GM19463 (cell line): ENCODE results near the gene PPT1.
A peak's percentile ranks its signal among the peaks of the same experiment; 100 is the strongest.
"Not testable (repeated sequence)": the region's sequence is repeated elsewhere in the genome, so short reads cannot be mapped to it uniquely, and the experiment has no call there.

ENCODE experiments used
- ATAC-seq: cut with Tn5 transposase; IDR thresholded peaks from one replicate; pipeline ENCODE4 v1.9.1; 2021; ENCODE audit warnings: mild to moderate bottlenecking, moderate library complexity; ENCODE audit not compliant: unreplicated experiment

The PPT1 gene

DNA sequence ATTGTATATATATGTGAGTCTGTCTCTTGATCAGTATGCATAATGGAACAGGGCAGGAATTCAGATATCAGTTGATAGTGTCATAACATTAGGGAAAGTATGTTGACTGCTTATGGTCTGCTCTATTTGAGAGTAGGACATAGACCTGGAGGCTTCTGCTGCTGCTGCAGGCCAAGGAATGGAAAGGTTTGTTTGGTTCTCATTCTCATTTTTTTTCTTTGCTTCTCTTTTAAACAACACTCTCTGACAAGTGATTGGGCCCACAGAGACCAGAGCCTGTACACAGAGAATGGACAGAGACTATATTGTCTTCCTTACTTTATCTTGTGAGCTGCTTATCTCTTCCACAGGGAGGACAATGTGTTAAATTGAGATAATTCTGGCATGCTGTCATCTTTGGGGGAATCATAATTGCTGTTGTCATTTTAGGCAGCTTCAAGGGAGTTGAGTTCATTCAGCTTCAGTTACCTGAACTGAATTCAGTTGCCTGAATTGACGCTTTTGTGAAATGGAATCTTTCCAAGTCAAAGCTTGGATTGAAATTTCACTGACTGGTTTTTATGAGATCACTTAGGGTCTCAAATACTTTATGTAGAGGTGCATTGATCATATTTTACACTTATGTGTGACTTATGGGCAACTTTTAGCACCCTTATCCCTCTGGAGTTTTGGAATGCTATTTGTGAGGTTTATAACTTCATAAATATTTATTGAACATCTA, 39.6 kb downstream of the PPT1 start:
- ATAC-seq, result no peak

DNA sequence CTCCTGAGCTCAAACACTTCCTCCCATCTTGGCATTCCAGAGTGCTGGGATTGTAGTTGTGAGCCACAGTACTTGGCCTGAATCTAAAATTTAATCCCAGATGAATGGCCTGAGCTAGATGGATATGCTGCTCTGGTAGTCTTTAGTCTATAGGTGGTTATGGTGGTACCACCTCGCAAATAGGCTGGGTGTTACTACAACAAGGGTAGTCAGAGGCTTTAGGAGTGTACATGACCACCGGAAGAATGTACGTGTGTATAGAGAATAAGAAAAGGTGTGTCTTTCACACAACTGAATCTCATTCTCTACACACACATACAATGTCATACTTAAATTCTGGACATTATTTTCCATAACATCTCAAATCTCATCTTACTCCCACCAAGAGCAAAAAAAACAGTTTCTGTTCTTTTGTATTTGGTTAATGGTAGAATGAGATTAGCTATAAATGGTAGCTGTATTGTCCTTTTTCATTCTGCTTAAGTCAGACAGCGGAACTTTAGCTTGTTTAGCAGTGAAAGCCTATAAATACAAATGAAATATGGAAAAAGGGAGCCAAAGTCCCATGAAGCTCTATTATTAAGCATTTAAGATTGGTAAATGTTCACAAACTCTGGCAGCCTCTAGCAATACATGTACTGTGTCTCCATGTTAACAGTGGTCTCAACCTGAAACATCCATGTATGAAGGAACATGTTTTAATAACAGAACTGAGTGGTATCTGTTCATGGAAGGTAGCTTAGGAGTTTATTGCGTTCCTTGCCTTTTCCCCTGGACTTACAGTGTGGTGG, 40.3 kb downstream of the PPT1 start:
- ATAC-seq, result no peak

DNA sequence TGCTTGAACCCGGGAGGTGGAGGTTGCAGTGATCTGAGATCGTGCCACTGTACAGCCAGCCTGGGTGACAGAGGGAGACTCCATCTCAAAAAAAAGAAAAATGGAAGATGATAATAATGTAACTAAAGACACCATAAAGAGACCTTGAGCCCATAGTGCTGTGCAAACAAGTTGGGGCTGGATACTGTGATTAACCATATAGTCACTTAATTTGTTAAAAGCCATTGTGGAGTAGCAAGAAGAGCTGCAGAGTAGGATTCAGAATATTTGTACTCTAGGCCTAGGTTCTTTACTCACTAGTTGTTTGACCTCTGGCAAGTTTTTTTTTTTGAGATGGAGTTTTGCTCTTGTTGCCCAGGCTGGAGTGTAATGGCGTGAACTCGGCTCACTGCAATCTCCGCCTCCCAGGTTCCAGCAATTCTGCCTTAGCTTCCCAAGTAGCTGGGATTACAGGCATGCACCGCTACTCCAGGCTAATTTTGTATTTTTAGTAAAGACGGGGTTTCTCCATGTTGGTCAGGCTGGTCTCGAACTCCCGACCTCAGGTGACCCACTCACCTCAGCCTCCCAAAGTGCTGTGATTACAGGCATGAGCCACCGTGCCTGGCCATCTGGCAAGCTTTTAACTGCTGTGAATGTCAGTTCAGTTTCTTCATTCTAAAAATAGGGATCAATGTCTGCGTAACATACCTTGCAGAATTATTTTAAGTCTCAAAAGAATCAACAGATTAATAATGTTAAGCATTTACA, 43.7 kb downstream of the PPT1 start:
- no peak for ATAC-seq

DNA sequence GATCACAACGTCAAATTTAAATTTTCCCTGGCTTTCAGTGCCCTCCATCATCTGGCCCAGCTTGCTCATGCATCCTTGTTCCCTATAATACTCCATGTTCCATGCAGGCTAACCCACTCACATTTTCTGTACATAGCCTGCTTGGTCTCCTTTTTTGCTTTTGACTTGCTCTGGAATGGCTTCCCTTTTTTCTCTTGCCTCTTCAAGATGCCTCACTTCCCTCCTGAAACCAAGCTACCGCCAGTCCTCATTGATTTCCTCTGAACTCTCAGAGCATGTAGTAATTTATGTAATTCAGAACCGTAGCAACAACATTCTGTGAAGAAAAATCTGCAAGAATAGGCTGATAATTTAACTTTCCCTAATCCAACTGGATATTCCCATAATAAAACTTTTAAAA, 46.2 kb downstream of the PPT1 start:
- no peak for ATAC-seq

DNA sequence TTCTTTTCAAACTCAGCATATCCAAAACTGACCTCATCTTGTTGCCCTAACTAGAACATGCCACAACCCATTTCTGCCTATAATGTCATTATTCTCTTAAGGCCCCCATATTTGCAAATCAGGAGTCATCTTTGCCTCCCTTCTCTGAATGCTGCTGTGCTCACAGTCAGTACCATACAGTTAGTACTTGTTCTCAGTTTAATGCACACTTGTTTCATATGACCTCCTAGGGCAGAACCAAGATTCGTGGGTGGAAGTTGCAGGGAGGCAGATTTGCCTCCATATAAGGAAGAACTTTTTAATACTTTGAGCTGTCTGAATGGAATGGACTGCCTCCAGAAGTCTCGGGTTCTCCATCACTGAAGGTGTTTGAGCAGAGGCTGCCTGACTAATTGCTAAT, 47.3 kb downstream of the PPT1 start:
- no peak for ATAC-seq

DNA sequence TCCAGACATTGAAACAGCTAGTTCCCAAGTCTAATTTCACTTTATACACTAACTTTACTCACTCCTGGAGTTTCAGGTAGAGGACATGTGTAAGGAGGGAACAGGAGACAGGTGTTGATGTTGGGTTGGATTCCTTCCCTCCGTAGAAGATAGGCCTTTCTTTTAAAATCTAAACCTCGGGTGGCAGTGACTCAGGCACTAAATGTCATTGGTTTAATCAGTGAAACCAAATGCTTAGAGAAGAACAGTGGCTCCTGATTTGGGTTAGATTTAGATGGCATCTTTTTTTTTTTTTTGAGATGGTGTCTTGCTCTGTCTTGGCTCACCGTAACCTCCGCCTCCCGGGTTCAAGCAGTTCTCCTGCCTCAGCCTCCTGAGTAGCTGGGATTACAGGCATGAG, 49.3 kb downstream of the PPT1 start:
- no peak for ATAC-seq

DNA sequence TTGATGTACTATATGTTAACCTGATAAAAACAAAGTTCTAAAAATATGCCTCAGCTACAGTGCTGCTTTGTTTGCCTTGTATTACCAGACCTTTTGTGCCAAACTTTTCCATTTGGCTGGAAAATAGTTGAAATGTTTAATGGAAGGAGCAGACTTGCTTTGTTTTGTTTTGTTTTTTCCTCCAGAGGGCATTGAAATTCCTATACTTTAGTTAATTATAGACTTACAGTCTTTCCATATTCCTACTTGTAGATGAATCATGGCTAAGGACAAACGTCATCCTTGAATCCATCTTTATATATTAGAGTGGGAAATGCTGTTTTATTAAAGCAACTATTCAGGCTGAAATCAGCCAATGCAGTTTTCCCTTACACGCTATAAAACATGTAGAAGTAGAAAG, 49.8 kb downstream of the PPT1 start:
- ATAC-seq, result no peak

DNA sequence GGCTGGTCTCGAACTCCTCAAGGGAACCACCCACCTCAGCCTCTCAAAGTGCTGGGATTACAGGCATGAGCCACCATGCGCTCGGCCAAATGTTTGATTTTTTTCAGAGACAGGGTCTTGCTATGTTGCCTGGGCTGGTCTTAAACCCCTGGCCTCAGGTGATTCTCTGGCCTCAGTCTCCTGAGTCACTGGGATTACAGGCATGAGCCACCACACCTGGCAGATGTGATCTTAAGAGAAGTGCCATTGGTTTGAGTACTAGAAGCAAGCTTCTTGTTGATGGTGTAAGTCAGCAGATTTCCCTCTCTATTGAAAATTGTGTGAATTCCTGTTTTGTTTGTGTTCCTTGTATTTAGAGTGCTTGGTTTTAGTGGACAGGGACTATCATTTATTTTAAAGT, 51.3 kb downstream of the PPT1 start:
- ATAC-seq, result no peak

DNA sequence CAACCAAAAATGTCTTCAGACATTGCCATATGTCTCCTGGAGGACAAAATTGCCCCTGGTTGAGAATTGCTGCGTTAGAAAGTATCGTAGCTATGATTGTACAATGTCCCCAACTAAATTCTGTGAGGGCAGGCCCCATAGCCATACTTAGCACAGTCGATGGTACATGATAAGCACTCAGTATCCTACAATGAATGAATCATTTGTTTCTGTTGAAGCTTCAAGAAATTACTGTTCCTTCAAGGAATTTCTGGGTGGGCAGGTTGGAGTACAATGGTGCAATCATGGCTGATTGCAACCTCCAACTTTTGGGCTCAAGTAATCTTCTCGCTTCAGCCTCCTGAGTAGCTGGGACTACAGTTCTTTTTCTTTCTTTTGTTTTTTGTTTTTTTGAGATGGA, 51.9 kb downstream of the PPT1 start:
- ATAC-seq, result no peak

DNA sequence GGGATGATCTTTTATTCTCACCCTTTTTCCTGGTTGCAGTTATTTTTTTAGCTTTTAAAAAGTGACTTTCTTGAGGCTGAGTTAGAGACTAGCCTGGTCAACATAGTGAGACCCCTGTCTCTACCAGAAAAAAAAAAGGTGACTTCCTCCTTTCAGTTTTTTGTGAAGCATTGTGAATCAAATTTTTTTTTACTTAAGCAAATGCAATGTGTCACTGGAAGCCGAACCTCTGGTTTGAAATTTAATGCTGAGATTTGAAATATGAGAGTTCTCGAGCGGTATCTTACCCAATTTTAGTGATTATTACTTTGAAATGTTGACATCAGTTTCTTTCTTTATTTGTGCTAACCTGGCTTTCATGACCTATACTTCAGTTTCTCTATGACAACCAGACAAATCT, 52.9 kb downstream of the PPT1 start:
- no peak for ATAC-seq

DNA sequence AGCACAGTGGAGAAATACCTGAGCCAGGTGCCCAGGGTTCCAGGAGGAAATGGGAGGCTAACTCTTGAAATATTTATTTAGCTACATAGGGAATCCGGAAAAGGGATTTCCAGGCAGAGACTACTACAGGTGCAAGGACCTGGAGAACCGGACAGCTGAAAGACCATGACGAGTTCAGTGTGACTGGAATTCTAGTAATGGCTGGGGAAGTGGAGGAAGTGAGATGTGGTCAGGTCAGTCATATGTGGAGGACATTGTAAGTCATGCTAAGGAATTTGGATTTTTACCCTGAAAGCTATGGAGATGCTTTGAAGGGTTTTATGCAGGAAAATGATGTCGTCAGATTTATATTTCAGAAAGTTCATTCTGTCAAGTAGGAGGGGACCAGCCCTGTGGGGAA, 54.7 kb downstream of the PPT1 start:
- ATAC-seq, result no peak

DNA sequence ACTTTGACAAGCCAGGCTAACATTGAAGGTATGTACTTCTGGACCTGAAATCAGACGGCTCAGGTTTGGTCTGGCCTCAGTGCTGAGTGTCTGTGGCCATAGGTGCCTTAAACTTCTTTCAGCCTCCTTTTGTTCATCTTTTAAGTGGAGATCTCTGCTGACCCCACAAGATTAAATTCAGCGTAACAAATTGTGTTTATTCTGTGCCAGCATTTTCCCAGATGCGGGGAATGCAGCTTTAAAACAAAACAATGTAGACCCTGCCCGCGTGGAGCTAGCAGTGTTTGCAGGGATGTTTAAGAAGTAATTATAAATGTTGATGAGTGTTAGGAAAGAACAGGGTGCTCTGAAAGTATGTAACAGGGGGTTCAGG, 55.6 kb downstream of the PPT1 start:
- no peak for ATAC-seq

DNA sequence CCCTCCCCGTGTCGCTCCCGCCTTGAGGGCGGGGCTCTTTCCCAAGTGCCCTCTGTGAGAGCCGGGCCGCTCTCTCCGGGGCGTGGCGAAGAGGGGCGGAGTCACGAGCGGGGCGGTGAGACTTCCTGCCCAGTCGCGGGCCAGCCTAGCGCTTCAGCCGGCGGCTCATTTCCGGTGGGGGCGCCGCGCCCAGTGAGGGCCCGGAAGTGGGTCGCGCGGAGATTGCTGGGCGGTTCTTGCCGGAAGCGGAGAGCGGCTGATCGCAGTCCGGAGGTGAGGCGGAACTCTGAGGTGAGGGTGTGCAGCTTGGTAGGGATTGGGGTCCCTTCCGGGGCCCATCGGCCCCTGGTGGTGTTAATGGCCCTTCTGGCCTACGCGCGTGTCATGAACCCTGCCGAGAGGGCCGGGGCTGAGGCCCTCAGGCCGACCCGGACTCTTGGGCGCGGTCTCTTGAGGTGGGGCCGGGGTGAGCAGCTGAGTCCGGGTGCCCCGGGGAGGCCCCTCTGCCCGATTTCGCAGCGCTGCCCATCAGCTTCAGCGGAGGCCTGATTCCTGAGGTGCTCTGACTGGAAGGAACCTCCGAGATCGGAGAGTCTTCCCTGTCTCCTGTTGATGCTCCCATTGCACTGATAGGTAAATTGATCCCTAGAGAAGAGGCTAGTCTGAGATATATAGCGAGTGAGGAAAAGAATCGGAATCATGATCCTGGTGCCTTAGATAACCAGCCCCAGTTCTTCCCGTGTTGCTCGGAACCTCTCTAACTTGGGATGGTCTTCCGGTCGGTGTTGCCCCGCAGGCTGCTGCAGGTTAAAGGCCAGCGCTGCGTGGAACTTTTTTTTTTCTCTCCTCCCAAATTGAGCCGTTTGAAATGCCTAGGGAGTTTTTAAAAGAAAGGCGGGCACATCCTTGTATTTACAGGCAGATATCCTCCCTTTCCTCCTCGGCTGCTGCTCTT, 56.3 kb downstream of the PPT1 start, which contains the start of gene CAP1:
Gene CAP1 (plus strand): TSS at position 219 of the 955 bp plus-strand sequence. CDS start 18,618 bp downstream, outside the sequence.
- ATAC-seq, result peak; percentile 83

DNA sequence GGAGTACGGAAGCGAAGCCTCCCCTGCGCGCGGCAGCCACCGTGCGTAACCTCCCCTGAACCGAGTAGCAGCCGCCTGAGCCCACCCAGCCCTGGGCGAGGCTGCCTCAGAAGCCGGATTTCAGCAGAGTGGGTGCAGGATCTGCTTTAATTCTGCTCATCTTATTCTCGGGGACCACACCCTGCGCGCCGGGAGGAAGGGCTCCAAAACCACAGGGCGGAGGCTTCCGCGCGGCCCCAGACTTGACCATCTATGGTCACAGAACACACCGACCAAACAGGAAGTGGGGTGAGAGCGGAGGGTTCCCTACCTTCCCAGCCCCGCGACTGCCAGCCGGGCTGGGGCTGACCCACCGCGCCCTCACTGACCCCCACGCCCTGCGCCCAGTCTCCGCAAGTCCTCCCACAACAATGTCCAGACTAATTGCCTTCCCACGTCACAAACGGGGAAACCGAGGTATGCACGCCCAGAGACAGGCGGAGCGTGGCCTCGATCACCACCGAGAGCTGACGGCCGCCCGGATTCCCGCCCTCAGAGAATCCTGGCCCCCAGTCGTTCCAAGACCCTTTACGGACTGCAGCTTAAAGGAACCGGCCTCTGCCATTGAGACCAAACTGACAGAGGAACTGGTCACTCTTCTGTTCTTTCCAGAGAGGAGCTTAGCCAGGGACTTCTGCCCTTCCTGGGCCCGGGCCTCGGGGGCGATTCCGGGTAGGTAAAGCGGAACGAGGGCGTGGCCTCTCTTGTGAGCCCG, 57.1 kb downstream of the PPT1 start:
- ATAC-seq, result peak; percentile 60

DNA sequence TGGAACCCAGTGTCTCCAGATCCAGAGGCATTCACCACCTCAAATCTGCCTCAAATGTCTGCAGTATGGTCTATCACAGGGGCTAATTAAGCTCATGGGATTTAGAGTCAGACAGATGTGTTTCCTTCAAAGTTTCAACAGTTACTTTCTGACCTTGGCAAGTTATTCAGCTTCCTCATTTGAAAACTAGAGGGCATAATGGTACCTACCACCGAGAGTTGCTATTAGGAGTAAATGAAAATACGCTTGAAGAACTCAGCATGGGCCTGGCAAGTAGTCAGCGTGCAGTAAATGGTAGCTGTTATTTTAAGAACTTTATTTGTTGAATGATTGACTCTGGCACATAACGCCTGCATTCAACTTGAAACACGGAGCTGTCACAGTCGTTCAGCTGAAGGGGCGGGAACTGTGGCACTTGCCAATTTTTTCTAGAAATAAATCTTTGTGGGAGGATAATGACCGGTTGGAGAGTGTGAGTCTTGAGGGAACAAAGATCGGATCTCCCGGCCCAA, 57.8 kb downstream of the PPT1 start:
- ATAC-seq, result peak; percentile 15

DNA sequence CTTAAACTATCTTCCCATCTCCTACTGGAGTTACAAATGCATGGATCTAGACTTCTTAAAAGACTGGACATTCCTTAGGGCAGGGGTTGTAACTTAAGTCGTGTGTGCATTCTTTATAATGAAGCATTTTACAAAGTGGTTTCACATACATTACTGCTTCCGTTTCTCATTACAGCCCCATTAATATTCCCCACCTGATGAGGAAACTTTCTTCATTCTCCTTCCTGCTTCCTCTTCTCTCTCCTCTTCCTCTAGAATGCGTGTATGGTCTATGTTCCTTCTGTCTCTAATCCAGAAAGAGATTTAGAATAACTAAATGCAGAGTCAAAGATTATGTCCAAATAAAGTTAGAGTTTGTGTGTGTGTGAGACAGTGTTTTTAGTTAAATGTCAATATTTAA, 58.4 kb downstream of the PPT1 start:
- ATAC-seq, result no peak

DNA sequence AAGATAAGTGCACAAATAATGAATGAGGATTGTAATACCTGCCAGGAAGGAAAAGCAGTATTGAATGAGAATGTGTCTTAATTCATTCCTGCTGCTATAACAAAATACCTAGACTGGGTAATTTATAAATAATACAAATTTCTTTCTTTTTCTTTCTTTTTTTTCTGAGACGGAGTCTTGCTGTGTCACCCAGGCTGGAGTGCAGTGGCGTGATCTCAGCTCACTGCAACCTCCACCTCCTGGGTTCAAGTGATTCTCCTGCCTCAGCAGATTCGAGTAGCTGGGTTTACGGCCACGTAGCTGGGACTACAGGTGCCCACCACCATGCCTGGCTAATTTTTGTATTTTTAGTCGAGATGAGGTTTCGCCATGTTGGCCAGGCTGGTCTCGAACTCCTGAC, 59.8 kb downstream of the PPT1 start:
- not testable (repeated sequence) for ATAC-seq

DNA sequence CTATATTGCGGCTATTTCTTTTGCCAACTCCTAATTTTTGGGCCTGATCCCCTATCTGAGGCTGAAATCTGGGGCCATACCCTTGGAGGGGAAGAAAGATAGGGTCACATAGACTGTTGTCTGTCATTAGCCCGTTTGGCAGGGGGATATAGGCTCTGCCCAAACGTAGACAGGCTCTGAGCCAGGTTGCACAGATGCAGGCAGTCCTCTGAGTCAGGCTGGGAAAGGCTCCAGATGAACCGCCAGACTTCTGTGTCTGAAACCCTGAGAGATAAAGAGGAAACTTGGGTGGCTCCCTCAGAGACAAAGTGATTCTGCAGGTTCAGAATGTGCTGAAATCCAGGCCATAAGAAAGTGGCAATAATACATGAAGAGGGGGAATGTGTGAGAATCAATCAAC, 60.5 kb downstream of the PPT1 start:
- ATAC-seq, result no peak

DNA sequence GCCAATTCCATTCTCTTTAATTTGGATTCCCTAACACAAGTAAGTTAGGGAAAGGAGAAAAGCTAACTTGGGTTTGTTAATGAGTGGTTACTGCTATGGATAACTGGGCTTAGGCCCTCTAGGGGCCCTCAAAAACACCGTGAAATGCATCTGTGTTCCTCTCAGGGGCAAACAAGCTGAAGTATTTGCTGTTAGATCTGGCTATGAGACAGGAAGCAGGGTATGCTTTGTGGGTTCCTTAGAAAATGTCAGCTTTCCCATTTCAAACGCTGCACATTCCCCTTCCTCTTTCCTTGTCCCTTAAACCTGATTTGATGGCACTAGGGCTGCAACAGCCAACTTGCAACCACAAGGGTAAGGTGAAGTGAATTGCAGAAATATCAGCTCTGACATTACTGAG, 62.2 kb downstream of the PPT1 start:
- ATAC-seq, result no peak
